ENCODE measurements around the gene FAM229A.
"Not testable (repeated sequence)": the region's sequence is repeated elsewhere in the genome, so short reads cannot be mapped to it uniquely, and the experiment has no call there.

The FAM229A gene

GRCh38 chr1:32376199-32376598, 13.9 kb upstream of the FAM229A start:
- no peak for DNase-seq

- no peak for DNase-seq
Measured at GRCh38 chr1:32373996-32374592, 11.8 kb upstream of the FAM229A start.

GRCh38 chr1:32372149-32372756, 10.0 kb upstream of the FAM229A start:
- no peak for DNase-seq

- no peak for DNase-seq
Measured at GRCh38 chr1:32367912-32368635, 5.8 kb upstream of the FAM229A start.

GRCh38 chr1:32365445-32365844, 3.2 kb upstream of the FAM229A start:
- DNase-seq = no peak

DNA sequence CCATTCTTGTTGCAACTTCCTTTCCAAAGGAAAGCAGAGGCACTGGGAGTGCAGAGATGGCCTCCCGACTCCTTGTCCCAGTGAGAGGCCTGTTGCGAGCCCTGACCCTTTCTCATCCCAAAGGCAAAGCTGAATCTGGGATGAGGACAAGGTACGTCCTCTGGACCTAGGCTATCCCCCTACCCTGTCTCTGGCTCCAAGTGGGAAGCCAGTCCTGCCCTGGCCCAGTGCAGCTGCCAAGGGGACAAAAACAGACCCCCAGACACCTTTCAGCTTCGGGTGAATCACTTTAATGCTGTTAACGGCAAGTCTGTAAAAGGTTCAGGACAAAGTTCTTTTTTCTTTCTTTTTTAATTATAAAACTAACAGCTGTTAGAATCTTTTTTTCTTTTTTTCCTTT, 2.6 kb upstream of the FAM229A start:
- DNase-seq = no peak

DNA sequence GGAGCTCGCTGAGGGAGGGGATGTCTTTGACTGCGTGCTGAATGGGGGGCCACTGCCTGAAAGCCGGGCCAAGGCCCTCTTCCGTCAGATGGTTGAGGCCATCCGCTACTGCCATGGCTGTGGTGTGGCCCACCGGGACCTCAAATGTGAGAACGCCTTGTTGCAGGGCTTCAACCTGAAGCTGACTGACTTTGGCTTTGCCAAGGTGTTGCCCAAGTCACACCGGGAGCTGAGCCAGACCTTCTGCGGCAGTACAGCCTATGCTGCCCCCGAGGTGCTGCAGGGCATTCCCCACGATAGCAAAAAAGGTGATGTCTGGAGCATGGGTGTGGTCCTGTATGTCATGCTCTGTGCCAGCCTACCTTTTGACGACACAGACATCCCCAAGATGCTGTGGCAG, 1.4 kb upstream of the FAM229A start:
- DNase-seq = no peak

DNA sequence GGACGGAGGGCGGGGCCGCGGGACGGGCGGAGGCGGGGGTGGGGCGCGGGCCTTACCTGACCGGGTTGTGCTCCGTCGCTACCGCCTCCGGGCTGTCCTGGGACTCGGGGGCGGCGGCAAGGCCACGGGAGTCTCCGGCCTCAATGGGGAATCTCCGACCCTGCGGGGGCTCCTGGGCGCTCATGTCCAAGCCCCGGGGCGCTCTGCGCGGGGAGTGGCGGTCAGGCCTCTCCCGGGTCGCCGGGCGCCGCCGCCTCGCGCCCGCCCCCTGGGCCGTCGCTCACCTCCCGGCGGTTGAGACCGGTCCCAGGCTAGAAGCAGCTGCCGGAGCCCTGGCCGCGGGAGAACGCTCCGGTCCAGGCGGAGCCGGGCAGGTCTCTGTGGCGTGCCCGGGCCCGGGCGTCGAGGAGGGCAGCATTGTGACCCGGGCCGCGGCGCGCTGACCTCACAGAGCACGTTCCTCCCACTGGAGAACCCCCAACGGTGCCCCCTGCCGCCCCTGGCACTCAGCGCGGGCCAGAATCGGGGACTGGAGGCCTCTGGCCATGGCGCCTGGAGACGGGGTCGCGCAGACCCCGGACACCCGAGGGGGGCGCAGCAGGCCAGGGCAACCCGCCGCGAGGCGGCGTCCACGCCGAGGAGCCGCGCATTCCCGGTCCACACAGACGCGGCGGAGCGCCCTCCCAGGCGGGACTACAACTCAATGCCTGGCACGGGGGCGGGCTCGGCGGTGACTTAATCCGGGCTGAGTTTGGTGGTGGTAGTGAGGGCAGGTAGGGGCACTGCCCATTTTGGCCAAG, 411 bp downstream of the FAM229A start:
- DNase-seq = no peak

DNA sequence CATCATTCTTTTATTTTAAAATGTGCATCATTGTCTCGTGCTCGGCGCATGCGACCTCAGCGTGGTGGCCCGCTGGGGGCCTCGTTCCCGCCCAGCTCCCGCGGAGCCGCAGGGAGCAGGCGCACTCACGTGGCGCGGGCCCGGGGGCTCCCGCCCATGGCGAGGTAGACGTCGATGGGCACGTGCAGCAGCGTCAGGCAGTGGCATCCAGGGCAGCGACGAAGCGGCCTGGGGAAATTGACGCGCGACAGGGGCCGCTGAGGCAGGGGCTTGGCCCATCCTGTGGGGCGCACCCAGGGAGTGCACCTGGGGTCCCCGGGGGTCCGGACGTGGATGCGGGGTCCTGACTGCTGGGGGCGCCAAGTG, 994 bp downstream of the FAM229A start:
- DNase-seq = no peak

- DNase-seq = no peak
Measured at GRCh38 chr1:32358435-32358834, 3.9 kb downstream of the FAM229A start.

DNA sequence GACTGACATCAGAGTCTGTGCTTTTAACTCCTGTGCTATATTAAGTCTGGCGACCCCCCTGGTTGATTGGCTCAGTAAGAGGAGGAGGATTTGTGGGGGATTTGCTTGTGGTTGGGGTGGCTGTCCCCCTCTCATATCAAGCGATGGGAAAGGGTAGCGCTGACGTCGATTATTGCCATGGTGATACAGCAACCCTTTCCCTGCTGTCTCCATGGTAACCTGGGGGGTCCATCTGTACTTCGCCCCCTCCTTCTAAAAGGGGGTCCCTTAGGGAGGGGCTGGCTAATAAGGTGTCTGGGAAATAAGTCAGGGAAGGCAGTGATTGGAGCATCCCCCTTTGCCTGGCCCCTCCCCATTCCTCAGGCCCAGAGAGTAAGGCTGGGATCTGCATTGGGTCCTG, 4.7 kb downstream of the FAM229A start:
- DNase-seq = no peak

- no peak for DNase-seq
Measured at GRCh38 chr1:32356478-32356877, 5.8 kb downstream of the FAM229A start.

GRCh38 chr1:32355778-32356177, 6.5 kb downstream of the FAM229A start:
- not testable (repeated sequence) for DNase-seq

DNA sequence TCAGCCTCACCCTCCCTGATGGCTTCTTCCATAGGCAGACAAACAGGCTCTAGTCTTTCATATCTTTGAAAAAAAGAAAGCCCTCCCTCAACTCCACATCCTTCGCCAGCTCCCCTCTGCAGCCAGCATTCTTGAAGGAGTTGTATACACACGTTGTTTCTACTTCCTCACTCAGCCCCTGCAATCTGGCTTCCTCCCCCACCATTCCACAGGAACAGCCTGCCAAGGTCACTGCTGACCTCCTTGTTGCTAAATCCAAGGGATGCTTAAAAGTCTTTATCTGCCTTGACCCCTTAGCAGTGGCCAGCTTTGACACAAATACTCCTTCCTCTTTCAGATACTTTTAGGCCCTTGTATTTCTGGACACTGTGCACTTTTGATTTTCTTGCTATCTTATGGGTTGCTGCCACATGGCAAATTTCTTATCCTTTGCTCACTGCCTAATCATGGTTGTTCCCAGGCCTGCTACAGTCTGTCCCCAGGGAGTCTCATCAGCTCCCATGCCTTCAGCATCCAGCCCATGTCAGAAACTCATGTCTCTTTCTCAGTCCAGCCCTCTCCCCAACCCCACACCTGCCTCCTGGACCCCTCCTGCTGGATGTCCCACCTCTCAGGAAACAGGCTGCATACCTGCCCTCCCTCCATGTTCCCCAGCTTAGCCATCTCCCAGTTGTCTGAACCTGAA, 8.3 kb downstream of the FAM229A start:
- no peak for DNase-seq

DNA sequence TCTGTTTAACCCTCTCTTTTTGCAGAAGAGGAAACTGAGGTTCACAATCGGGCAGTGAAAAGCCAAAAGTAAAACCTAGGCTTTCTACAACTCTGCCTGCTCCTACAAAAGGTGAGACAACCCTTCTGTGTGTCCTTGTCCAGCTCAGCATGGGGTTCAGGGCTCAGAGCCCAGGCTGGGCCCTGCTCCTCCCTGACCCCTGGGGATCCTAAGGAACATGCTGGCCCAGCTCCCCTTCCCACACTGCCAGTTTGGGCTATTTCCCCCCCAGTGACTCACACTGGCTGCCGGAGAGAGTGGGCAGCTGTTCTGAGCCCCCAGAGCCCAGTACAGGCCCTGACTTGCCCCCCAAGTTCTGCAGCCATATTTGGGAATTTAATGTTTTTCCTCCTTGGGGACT, 8.9 kb downstream of the FAM229A start:
- DNase-seq = no peak

- no peak for DNase-seq
Measured at GRCh38 chr1:32352831-32353383, 9.4 kb downstream of the FAM229A start.

DNA sequence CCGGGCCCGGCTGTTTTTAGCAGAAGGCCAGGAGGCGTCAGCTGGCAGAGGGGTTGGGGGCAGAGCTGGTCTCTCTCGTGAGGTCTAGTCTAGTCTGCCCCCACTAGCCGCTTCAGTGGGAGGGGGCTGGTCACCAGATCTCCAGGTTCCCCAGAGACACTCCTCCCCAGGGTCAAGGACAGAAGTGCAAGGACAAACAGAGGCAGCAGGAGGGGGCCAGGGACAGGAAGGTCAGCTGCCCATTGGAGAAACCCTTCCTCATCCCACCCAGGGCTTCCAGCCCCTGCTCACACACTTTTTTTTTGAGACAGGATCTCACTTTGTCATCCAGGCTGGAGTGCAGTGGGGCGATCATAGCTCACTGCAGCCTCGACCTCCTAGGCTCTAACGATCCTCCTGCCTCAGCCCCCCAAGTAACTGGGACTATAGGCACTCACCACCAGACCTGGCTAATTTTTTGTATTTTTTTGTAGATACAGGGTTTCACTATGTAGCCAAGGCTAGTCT, 10.0 kb downstream of the FAM229A start:
- no peak for DNase-seq

DNA sequence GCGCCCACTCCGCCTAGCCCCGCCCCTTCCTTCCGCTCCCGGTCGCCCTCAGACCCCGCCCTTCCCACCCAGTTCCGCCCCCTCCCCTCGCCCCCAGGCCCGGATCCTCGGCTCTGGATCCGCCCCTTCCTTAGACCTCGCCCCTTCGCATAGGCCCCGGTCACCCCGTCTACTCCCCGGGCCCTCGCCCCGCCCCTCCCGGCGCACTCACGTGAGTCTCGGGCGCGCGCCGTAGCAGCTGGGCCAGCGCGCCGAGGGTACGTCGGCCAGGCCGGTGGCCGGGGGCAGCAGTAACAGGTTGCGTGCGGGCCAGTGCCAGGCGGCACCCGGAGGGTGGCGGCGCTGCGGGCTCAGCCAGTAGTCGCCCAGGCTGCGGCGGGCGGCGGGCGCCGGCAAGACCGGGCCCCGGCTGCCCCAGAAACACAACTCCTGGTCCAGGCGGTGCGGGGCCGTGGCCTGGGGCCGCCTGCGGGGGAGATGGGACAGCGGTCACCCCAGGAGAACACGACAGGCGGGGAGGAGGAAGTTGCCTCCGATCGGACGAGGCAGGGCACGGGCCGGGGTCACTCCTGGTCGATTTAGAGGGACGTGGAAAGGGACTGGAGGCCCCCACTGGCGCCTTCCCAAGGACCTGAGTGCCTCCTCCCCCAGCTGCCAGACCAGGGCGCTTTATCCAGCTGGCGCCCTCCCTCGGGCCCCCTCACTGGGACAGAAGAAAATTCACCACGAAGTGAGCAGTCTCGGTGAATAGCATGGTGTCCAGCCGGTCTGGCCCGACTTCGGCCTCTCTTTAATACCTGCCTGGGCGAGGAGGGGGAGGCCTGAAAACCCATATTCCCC, 10.7 kb downstream of the FAM229A start:
- DNase-seq = peak; percentile 82

GRCh38 chr1:32350785-32351398, 11.4 kb downstream of the FAM229A start:
- no peak for DNase-seq

DNA sequence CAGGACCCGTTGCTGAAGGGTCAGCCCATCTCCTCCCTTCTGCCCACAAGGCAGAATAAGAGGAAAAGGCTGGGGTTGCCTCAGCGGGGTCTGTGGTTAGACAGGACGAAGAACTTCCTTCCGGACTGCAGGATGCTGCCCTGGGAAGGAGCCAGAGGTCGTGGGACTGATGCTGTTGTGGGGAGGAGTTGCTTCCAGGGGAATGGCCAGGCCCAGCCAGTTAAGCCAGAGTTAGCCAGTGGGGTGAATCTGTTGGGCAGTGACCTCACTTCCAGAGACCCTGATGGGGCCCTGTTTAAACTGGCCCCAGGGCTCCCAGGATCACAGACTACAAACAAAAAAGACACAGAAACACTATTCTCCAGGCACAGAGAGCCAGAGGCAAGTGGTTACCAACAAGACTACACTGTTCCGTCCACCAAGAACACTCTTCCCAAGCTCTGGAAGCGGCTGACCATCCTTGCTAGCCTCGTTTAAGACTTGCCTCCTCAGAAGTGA, 13.0 kb downstream of the FAM229A start:
- no peak for DNase-seq

All from amniotic stem cell (primary cell).